Measurements from ENCODE around the gene PHKB.

GRCh38 chr16:47604306-47604705 lies 143.2 kb downstream of the PHKB start:
- TF ChIP-seq EZH2 (IDR thresholded peaks at IDR 0.05; ENCODE audit: low read depth) = no peak
- TF ChIP-seq, protein P1, sequence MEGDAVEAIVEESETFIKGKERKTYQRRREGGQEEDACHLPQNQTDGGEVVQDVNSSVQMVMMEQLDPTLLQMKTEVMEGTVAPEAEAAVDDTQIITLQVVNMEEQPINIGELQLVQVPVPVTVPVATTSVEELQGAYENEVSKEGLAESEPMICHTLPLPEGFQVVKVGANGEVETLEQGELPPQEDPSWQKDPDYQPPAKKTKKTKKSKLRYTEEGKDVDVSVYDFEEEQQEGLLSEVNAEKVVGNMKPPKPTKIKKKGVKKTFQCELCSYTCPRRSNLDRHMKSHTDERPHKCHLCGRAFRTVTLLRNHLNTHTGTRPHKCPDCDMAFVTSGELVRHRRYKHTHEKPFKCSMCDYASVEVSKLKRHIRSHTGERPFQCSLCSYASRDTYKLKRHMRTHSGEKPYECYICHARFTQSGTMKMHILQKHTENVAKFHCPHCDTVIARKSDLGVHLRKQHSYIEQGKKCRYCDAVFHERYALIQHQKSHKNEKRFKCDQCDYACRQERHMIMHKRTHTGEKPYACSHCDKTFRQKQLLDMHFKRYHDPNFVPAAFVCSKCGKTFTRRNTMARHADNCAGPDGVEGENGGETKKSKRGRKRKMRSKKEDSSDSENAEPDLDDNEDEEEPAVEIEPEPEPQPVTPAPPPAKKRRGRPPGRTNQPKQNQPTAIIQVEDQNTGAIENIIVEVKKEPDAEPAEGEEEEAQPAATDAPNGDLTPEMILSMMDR (conservative IDR thresholded peaks at IDR 0.05) = no peak

All from PC-9 (cell line).